Right ventricle myocardium inferior (tissue), 1 donor: Measurements from ENCODE around the gene FOXK1. TPM values are rescaled to one million over a fixed set of nuclear protein-coding genes. Genes with fewer than 3 reads are reported as not detected.

Experiments used
- ATAC-seq: fragments of 200-7000 bp; cut with Tn5 transposase; one replicate; pipeline ENCODE4 v1.9.1; 2020; ENCODE audit warnings: mild to moderate bottlenecking, moderate library complexity
- DNase-seq: peaks from one replicate; pipeline ENCODE4 v3.0.0; 2021; ENCODE audit errors: missing footprints
- intact Hi-C: fragments of 100-400 bp; cut with DNase I; formaldehyde crosslinking; loops from one replicate; pipeline ENCODE4 v1.11.0; 2022
- total RNA-seq: library from RNA; stranded (reverse); fragmentation: NEBNext Ultra II Directional; extraction: Animal tissue kit (Norgen Biotek cat#: 25700); gene quantifications from one replicate; pipeline ENCODE4 v1.2.1, GENCODE V29; 2021
- donor health status: DM: no; HTN: yes; CAD: no; lungs with severe emphysema.

The FOXK1 gene
- total RNA-seq, 1 donor from 2014 or later = 16.8 TPM

- DNase-seq (no peak), ATAC-seq (no peak)
- intact Hi-C loops = loop anchor here (5.0 kb wide), 1 partner anchor 106 kb away; no protein-coding TSS in a partner anchor
These were observed 66.2 kb downstream of the FOXK1 start for GRCh38 chr7:4748231-4748681.

- no peak for DNase-seq
- intact Hi-C loops = loop anchor here (5.0 kb wide), 1 partner anchor 107 kb away; no protein-coding TSS in a partner anchor
- ATAC-seq = no peak
These were observed 67.3 kb downstream of the FOXK1 start for GRCh38 chr7:4749363-4749762.

GRCh38 chr7:4749798-4750197 lies 67.7 kb downstream of the FOXK1 start:
- no peak for DNase-seq
- no peak for ATAC-seq
- intact Hi-C loops = loop anchor here (5.0 kb wide), 1 partner anchor 107 kb away; no protein-coding TSS in a partner anchor

- DNase-seq (no peak), ATAC-seq (no peak)
- intact Hi-C loops = no loop called here
These were observed 69.4 kb downstream of the FOXK1 start for GRCh38 chr7:4751398-4751947.

GRCh38 chr7:4753598-4754432 lies 71.7 kb downstream of the FOXK1 start:
- ATAC-seq = peak; percentile 77
- DNase-seq = peak; percentile 92
- intact Hi-C loops = loop anchor here (1.0 kb wide), 1 partner anchor 144 kb away; no protein-coding TSS in a partner anchor

GRCh38 chr7:4754433-4755010 lies 72.4 kb downstream of the FOXK1 start:
- no peak for ATAC-seq
- intact Hi-C loops = loop anchor here (1.0 kb wide), 1 partner anchor 144 kb away; no protein-coding TSS in a partner anchor
- DNase-seq = peak; percentile 54

GRCh38 chr7:4755045-4755444 lies 73.0 kb downstream of the FOXK1 start:
- intact Hi-C loops = no loop called here
- DNase-seq = peak; percentile 44
- no peak for ATAC-seq

- peak; percentile 60 for DNase-seq
- intact Hi-C loops = no loop called here
- no peak for ATAC-seq
These were observed 76.0 kb downstream of the FOXK1 start for GRCh38 chr7:4758111-4758510.

GRCh38 chr7:4758791-4759190 lies 76.7 kb downstream of the FOXK1 start:
- DNase-seq (peak; percentile 39), ATAC-seq (no peak)
- intact Hi-C loops = no loop called here

GRCh38 chr7:4759211-4759610 lies 77.1 kb downstream of the FOXK1 start:
- ATAC-seq (no peak), DNase-seq (peak; percentile 66)
- intact Hi-C loops = no loop called here

- DNase-seq (peak; percentile 30), ATAC-seq (no peak)
- intact Hi-C loops = no loop called here
These were observed 78.9 kb downstream of the FOXK1 start for GRCh38 chr7:4760952-4761351.

- DNase-seq = no peak
- intact Hi-C loops = no loop called here
- ATAC-seq = peak; percentile 11
These were observed 80.3 kb downstream of the FOXK1 start for GRCh38 chr7:4762121-4763055.

- DNase-seq (no peak), ATAC-seq (no peak)
- intact Hi-C loops = no loop called here
These were observed 81.1 kb downstream of the FOXK1 start for GRCh38 chr7:4763091-4763793.

- DNase-seq (no peak), ATAC-seq (no peak)
- intact Hi-C loops = no loop called here
These were observed 81.7 kb downstream of the FOXK1 start for GRCh38 chr7:4763794-4764185.

- DNase-seq = no peak
- ATAC-seq = no peak
- intact Hi-C loops = no loop called here
These were observed 82.4 kb downstream of the FOXK1 start for GRCh38 chr7:4764402-4765007.

- ATAC-seq (no peak), DNase-seq (no peak)
- intact Hi-C loops = no loop called here
These were observed 83.8 kb downstream of the FOXK1 start for GRCh38 chr7:4765776-4766490.
